Stimulated activated CD8-positive, alpha-beta memory T cell treated with anti-CD3 and anti-CD28 coated beads, Interleukin-7, amount 100 ng/mL, for 1 hour (primary cell): Measurements from ENCODE around the gene SNAI3.

Source experiments
- DNase-seq, 2 donors: peaks; one replicate each; pipeline ENCODE4 v3.0.0-alpha.2; 2020; ENCODE audit warnings: low read depth in 2 of 2

Gene SNAI3

DNA sequence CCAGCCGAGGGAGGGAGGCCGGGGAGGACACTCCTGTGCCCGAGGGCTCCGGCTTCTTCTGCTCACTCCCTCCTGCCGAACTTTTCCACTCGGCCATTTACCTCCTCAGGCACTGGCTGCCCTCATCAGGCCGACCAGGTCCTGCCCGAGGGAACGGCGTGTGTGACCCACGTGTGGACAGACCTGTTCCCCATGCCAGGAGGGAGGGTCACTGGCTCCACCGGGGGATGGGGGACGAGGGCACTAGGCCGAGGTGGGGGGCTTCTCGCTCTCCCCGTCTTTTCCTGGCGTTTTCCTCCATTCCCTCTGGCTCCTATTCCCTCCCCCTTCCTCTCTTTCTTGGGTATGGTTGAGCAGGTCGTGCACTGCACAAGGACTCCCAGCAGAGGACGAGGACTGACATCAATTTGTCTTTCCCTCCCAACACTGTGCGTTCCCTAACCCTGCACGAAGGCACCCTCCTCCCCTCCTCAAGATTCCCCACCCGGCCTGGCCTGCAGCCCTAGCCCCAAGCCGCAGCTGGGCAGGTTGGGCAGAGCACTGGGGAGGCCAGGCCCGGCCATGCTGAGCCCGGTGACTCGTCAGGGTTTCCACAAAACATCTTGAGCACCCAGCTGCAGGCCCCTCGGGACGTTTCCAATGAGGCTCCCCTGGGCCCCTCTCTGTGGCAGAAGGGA lies 51.2 kb downstream of the SNAI3 start:
- DNase-seq: no peak

DNA sequence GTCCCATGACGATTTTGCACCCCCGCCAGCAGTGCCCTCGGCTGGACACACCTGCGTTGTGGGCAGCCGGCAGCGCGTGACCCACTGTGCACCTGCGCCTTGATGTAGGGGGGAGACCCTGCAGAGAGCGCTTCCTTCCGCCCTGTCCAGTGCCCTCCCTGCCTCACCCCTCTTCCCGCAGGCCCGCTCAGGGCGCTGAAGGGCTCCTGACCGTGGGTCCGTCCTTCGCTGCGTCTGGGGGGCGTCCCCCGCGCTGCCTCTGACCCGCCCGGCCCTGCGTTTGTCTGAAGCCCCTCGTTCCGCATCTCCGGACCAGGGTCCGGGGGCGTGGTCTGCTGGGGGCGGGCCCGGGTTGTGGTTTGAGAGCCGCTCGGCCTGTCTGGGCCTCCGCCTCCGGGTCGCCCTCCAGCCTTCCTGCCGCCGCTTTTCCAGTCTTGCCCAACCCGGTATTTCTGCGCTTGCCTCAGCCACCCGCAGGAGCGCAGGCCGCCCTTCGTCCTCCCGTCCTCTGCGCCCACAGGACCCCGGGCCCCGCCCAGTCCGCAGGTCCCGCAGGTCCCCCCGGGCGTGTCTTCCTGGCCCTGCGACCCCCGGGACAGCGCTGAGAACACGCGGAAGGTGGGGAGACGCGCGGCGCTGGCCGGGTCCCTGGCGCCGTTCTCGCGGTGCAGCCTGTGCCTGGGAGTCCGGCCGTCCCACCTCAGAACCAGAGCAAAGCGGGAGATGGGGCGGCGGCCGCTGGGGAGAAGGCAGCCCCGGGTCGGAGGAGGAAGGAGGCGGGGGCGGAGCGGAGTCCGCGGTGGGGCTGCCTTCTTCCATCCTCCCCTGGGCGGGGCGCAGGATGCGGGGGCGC lies 51.9 kb downstream of the SNAI3 start:
- no peak for DNase-seq

DNA sequence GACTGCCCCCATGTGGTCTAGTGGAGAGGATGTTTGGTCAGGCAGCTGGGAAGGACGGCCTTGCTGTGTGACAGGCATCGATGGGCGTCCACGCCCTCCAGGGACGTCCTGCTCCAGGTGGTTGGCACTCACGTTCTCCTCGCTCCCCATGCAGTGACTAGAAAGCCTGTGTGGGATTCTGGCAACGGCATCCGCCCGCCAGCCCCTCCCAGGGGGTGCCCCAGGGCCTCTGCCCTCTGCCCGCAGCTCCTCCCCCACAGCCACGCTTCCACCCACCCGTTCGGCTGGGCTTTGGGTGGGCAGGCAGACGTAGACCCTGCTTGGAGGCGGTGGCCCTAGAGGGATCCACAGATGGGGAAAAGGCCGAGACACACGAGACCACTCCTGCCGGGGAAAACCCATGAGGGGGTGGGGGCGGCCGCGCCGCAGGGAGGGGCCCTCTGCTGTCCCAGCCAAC lies 52.6 kb downstream of the SNAI3 start:
- DNase-seq: peak in 1 of 2 donors; percentile 30

DNA sequence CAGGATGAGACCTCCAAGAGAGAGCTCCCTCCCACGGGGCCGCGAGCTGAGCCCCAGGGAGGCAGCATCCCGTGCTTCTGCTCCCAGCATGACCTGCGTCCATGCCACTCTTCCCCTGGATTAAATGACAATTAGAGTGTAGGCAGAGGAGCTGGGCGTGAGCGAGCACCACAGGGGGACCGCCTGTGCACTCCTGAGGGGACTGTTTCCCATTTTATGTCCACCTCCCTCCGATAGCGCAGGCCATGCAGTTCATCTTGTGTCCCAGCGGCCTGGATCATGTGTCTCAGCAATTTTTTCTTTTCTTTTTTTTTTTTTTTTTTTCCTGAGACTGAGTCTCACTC lies 53.7 kb downstream of the SNAI3 start:
- DNase-seq: no peak

DNA sequence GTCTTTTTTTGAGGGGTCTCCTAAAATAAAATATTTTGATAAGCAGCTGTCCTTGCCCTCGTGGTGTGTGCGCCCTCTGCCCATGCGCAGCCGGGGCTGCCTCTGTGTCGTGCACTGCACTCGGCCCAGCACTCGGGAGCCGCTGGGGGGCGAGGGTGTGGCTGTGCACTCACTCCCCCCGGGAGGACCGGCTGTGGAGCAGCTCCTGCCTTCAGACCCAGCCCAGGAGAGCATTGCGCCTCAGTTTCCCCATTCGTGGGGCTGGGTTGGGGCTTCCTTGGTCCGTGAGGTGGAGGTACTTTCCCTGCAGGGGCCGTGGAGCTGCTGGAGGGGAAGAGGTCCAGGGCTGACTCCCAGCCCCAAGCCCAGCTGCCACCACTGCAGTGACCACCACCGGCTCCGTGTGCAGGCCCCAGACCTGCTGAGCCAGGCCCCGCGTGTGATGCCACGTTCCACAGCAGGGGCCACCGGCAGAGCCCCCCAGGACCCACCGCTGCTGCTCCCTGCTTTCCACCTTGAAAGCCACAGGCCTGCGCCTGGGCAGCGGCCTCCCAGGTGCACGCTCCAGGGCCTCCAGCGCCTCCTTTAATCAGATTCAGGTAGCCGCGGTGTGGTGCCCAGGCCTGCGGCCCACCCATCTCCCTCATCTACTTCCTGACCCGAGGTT lies 54.3 kb downstream of the SNAI3 start:
- no peak for DNase-seq

DNA sequence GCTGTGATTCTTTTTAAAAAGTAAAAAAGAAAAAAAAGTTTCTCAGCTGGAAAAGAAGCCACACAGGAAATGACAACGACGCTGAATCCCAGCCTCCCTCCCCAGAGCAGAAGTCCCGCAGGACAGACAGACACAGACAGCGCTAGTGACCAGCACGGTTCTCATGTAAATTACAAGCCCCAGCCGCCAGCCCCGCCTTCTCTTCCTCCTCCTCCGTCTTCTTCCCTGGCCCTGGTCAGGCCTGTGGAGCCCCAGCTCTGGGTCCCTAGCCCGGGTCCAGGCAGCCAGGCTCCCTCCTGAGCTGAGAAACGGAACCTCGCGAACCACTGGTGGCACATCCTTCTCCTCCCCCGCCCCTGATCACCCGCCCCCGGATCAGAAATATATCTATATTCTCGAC lies 54.9 kb downstream of the SNAI3 start:
- DNase-seq: no peak

DNA sequence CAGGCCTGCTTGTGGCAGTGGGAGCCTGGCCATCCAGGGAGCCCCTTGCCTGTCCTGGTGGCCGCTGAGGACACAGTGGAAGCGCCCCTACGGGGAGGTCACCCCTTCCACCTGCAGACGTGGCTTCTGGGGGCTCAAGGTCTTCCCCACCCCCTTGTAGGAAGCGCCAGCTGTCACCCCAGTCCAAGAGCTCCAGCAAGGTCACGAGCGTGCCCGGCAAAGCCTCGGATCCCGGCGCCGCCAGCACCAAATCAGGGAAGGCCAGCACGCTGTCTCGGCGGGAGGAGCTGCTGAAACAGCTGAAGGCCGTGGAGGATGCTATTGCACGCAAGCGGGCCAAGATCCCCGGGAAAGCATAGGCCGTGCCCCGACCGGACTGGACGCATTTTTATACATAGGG lies 55.4 kb downstream of the SNAI3 start:
- no peak for DNase-seq

DNA sequence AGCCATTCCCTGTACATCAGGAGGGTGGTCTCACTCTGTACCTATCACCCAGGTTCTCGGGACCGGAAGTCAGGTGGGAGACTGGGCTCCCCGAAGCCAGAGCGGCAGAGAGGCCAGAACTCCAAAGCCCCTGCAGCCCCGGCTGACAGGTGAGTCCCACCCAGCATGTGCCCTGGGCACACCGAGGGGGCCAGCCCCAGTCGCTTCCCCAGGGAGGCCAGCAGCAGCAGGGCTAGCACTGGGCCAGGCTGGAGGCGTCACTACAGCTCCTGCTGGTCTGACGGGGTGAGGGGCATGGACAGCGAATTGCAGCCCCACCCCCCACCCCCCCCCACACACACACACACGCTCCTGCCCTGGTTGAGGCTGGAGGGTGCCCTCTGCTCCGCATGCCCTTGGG lies 55.9 kb downstream of the SNAI3 start:
- DNase-seq: no peak

DNA sequence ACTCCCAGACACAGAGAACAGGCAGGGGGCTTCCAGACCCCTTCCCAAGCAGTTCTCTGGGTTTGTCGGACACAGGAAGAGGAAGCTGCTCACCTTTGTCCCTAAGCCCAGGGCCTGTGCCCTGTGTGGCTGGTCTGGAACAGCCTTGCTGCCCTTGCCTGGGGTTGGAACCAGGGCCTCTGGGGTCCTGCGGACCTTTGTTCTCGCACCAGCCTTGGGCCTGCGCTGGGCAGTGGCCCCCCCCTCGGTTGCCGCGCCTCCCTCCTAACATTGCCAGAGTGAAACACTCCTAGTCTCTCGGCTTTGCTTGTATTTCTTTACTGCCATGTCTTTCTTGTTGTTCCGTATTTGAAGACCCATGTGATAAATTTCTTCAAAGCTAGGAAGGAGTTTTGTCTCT lies 56.5 kb downstream of the SNAI3 start:
- DNase-seq: no peak

DNA sequence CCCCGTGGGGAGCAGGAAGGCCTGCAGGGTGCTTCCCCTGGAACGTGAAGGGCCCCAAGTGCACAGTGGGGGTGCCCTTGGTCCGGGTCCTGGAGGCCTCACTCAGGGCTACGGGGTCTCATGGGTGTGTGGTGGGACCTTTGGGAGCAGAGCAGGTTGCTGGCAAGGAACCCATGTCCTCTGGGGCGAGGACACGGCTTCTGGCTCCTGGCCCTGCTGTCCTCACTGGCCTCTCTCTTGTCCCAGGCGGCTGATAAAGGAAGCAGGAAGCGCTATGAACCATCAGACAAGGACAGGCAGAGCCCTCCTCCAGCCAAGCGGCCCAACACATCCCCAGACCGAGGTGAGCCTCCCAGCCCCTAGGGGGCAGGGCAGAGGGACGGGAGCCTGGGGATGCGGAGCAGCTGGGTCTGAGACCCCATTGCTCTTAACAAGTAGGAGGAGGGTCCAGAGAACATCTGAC lies 57.8 kb downstream of the SNAI3 start:
- DNase-seq: no peak
